ENCODE measurements around the gene LRFN5. TPM values are rescaled to one million over a fixed set of nuclear protein-coding genes. Genes with fewer than 3 reads are reported as not detected.

LRFN5 gene
- total and polyA plus RNA-seq, 2 of the 8 experiments (the other 6 are each of a cell fraction or from before 2014, with no cell fraction given) = 0.85 to 4.7 TPM

DNA sequence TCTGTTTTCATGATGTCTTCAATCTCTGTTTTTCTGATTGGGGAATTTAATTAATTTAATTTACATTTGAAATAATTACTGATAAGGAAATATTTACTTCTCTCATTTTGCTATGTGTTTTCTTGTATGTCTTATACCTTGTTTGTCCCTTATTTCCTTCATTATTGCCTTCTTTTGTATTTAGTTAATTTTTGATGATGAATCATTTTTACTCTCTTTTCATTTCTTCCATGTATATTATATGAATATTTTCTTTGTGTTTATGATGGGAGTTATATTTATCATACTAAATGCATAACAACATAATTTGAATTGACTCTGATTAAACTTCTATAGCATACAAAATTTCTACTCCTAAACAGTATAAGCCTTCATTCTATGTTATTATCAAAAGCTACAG is 309.6 kb downstream of the LRFN5 start (continued):
- TF ChIP-seq, protein P1, sequence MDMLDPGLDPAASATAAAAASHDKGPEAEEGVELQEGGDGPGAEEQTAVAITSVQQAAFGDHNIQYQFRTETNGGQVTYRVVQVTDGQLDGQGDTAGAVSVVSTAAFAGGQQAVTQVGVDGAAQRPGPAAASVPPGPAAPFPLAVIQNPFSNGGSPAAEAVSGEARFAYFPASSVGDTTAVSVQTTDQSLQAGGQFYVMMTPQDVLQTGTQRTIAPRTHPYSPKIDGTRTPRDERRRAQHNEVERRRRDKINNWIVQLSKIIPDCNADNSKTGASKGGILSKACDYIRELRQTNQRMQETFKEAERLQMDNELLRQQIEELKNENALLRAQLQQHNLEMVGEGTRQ (IDR thresholded peaks at IDR 0.05; ENCODE audit: low read length) = no peak

Measured in H1 (cell line).